ENCODE measurements around the gene MSI2. TPM values are rescaled to one million over a fixed set of nuclear protein-coding genes. Genes with fewer than 3 reads are reported as not detected.

MSI2 gene
- total RNA-seq, 1 donor from 2014 or later = 23.1 TPM

- Mint-ChIP-seq H3K27me3 (ENCODE audit: low read depth) (no peaks in the 10 kb centered on the region), H3K36me3 (ENCODE audit: low read depth) (no peaks in the 10 kb centered on the region), H3K4me1 (ENCODE audit: low read depth) (peaks cover 55% of the 10 kb centered on the region), H3K9me3 (ENCODE audit: low read depth) (no peaks in the 10 kb centered on the region), H3K27ac (ENCODE audit: unreplicated experiment) (no peak overlapping the region), H3K4me3 (ENCODE audit: unreplicated experiment) (no peak overlapping the region)
- DNase-seq (ENCODE audit: low spot score) = no peak
- TF ChIP-seq CTCF (IDR thresholded peaks at IDR 0.05) = no peak
Observed at GRCh38 chr17:57484826-57485565, 228.7 kb downstream of the MSI2 start.

- DNase-seq (ENCODE audit: low spot score) = no peak
- H3K9me3 Mint-ChIP-seq (ENCODE audit: low read depth) = no peaks in the 10 kb centered on the region
- H3K4me1 Mint-ChIP-seq (ENCODE audit: low read depth) = peaks cover 51% of the 10 kb centered on the region
- TF ChIP-seq CTCF (IDR thresholded peaks at IDR 0.05) = no peak
- H3K4me3 Mint-ChIP-seq (ENCODE audit: unreplicated experiment) = no peak overlapping the region
- no peak overlapping the region for H3K27ac Mint-ChIP-seq (ENCODE audit: unreplicated experiment)
- no peaks in the 10 kb centered on the region for H3K36me3 Mint-ChIP-seq (ENCODE audit: low read depth)
- H3K27me3 Mint-ChIP-seq (ENCODE audit: low read depth) = no peaks in the 10 kb centered on the region
Observed at GRCh38 chr17:57485566-57485865, 229.2 kb downstream of the MSI2 start.

- no peak overlapping the region for H3K4me3 Mint-ChIP-seq (ENCODE audit: unreplicated experiment)
Observed at GRCh38 chr17:57485916-57486881, 229.9 kb downstream of the MSI2 start.

GRCh38 chr17:57486882-57487301 is 230.6 kb downstream of the MSI2 start:
- H3K4me3 Mint-ChIP-seq (ENCODE audit: unreplicated experiment) = no peak overlapping the region
- H3K9me3 Mint-ChIP-seq (ENCODE audit: low read depth) = no peaks in the 10 kb centered on the region
- no peaks in the 10 kb centered on the region for H3K27me3 Mint-ChIP-seq (ENCODE audit: low read depth)
- H3K36me3 Mint-ChIP-seq (ENCODE audit: low read depth) = no peaks in the 10 kb centered on the region
- no peak for TF ChIP-seq CTCF (IDR thresholded peaks at IDR 0.05)
- peaks cover 37% of the 10 kb centered on the region for H3K4me1 Mint-ChIP-seq (ENCODE audit: low read depth)
- no peak overlapping the region for H3K27ac Mint-ChIP-seq (ENCODE audit: unreplicated experiment)
- DNase-seq (ENCODE audit: low spot score) = no peak

More at GRCh38 chr17:57485916-57486881, 229.9 kb downstream of the MSI2 start:
- no peak for TF ChIP-seq CTCF (IDR thresholded peaks at IDR 0.05)
- Mint-ChIP-seq H3K27ac (ENCODE audit: unreplicated experiment) (no peak overlapping the region), H3K27me3 (ENCODE audit: low read depth) (no peaks in the 10 kb centered on the region), H3K36me3 (ENCODE audit: low read depth) (no peaks in the 10 kb centered on the region), H3K4me1 (ENCODE audit: low read depth) (peaks cover 44% of the 10 kb centered on the region), H3K9me3 (ENCODE audit: low read depth) (no peaks in the 10 kb centered on the region)
- DNase-seq (ENCODE audit: low spot score) = no peak

GRCh38 chr17:57487573-57487972 is 231.2 kb downstream of the MSI2 start:
- H3K4me1 Mint-ChIP-seq (ENCODE audit: low read depth) = peaks cover 30% of the 10 kb centered on the region
- H3K27ac Mint-ChIP-seq (ENCODE audit: unreplicated experiment) = no peak overlapping the region
- H3K36me3 Mint-ChIP-seq (ENCODE audit: low read depth) = no peaks in the 10 kb centered on the region
- H3K9me3 Mint-ChIP-seq (ENCODE audit: low read depth) = no peaks in the 10 kb centered on the region
- TF ChIP-seq CTCF (IDR thresholded peaks at IDR 0.05) = no peak
- H3K27me3 Mint-ChIP-seq (ENCODE audit: low read depth) = no peaks in the 10 kb centered on the region
- H3K4me3 Mint-ChIP-seq (ENCODE audit: unreplicated experiment) = no peak overlapping the region
- DNase-seq (ENCODE audit: low spot score) = no peak

Data from chondrocyte (in vitro differentiated cells).